ENCODE results near the gene TLN1. TPM values are rescaled to one million over a fixed set of nuclear protein-coding genes. Genes with fewer than 3 reads are reported as not detected.
A peak's percentile ranks its signal among the peaks of the same experiment; 100 is the strongest.

Gene TLN1
- total RNA-seq, 4 donors from 2014 or later = 888 to 1,583 (median 1,047) TPM

GRCh38 chr9:35680331-35681105, 51.5 kb downstream of the TLN1 start:
- ATAC-seq = peak; percentile 56
- Histone ChIP-seq H3K36me3 (peaks cover 0 to 40% of the 10 kb centered on the region in 2 donors), H3K27me3 (no peaks in the 10 kb centered on the region), H3K4me3 (no peak overlapping the region), H3K4me1 (peaks cover 0 to 69% (median 8%) of the 10 kb centered on the region in 3 donors), H3K27ac (peak overlapping the region; percentile 11 to 98 (median 90)), H3K9me3 (no peaks in the 10 kb centered on the region)
- no peak for TF ChIP-seq CTCF (IDR thresholded peaks at IDR 0.05)
- TF ChIP-seq POLR2AphosphoS5 (IDR thresholded peaks at IDR 0.05) = peak; percentile 86
- TF ChIP-seq POLR2A (IDR thresholded peaks at IDR 0.05) = peak in 1 of 2 donors; percentile 57
- 28 to 39% methylated on average over 8 to 9 of the region's 15 CpGs for WGBS, 2 donors (ENCODE audit: low coverage in 1 of 2)

DNA sequence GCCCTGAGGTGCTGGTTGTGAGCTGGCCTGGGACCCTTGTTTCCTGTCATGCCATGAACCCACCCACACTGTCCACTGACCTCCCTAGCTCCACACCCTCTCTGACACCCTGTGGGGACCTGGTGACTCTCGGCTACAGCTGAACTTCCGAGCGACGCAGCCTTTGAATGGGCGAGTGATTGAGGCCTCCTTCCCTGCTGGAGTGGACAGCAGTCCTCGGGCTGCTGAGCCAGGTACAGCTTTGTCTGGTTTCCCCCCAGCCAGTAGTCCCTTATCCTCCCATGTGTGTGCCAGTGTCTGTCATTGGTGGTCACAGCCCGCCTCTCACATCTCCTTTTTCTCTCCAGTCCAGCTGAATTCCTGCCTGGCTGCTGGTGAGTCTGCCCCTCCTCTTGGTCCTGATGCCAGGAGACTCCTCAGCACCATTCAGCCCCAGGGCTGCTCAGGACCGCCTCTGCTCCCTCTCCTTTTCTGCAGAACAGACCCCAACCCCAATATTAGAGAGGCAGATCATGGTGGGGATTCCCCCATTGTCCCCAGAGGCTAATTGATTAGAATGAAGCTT, 52.1 kb downstream of the TLN1 start:
- Histone ChIP-seq H3K27ac (peak overlapping the region; percentile 11 to 98 (median 90)), H3K36me3 (peaks cover 0 to 33% of the 10 kb centered on the region in 2 donors), H3K9me3 (no peaks in the 10 kb centered on the region), H3K4me1 (peaks cover 0 to 68% (median 8%) of the 10 kb centered on the region in 3 donors), H3K27me3 (no peaks in the 10 kb centered on the region), H3K4me3 (no peak overlapping the region)
- TF ChIP-seq POLR2AphosphoS5 (IDR thresholded peaks at IDR 0.05) (peak; percentile 85), EP300 (IDR thresholded peaks at IDR 0.05) (no peak), CTCF (IDR thresholded peaks at IDR 0.05) (no peak), POLR2A (IDR thresholded peaks at IDR 0.05) (peak in 1 of 2 donors; percentile 46)
- ATAC-seq = peak; percentile 8
- WGBS, 2 donors (ENCODE audit: low coverage in 1 of 2) = 60 to 79% methylated on average over 1 to 4 of the region's 8 CpGs

GRCh38 chr9:35679091-35679490, 52.9 kb downstream of the TLN1 start:
- Histone ChIP-seq H3K27ac (peak overlapping the region; percentile 4 to 98 (median 90)), H3K36me3 (peaks cover 0 to 26% of the 10 kb centered on the region in 2 donors), H3K27me3 (no peaks in the 10 kb centered on the region), H3K4me3 (no peak overlapping the region), H3K4me1 (peaks cover 0 to 67% (median 8%) of the 10 kb centered on the region in 3 donors), H3K9me3 (no peaks in the 10 kb centered on the region)
- 81 to 85% methylated on average over 2 to 3 of the region's 5 CpGs for WGBS, 2 donors (ENCODE audit: low coverage in 1 of 2)
- ATAC-seq = no peak
- TF ChIP-seq POLR2AphosphoS5 (IDR thresholded peaks at IDR 0.05) (no peak), POLR2A (IDR thresholded peaks at IDR 0.05) (peak in 1 of 2 donors; percentile 22), CTCF (IDR thresholded peaks at IDR 0.05) (no peak)

DNA sequence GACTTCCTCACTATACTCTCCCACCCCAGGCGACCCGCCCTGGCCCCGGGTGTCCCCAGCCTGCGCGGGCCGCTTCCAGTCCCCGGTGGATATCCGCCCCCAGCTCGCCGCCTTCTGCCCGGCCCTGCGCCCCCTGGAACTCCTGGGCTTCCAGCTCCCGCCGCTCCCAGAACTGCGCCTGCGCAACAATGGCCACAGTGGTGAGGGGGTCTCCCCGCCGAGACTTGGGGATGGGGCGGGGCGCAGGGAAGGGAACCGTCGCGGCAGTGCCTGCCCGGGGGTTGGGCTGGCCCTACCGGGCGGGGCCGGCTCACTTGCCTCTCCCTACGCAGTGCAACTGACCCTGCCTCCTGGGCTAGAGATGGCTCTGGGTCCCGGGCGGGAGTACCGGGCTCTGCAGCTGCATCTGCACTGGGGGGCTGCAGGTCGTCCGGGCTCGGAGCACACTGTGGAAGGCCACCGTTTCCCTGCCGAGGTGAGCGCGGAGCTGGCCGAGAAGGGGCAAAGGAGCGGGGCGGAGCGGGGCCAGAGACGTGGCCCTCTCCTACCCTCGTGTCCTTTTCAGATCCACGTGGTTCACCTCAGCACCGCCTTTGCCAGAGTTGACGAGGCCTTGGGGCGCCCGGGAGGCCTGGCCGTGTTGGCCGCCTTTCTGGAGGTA, 56.1 kb downstream of the TLN1 start:
- Histone ChIP-seq H3K27ac (peak overlapping the region in 1 of 4 donors; percentile 63), H3K36me3 (no peaks in the 10 kb centered on the region), H3K4me3 (peak overlapping the region; percentile 38 to 52), H3K4me1 (peaks cover 0 to 49% (median 14%) of the 10 kb centered on the region in 3 donors), H3K27me3 (no peaks in the 10 kb centered on the region), H3K9me3 (no peaks in the 10 kb centered on the region)
- WGBS, 2 donors (ENCODE audit: low coverage in 1 of 2) = 0 to 2% methylated on average over 7 of the region's 51 CpGs
- TF ChIP-seq POLR2A (IDR thresholded peaks at IDR 0.05) (no peak), CTCF (IDR thresholded peaks at IDR 0.05) (peak in 1 of 4 experiments; percentile 9)
- peak; percentile 14 for ATAC-seq

Data from gastroesophageal sphincter (tissue), 4 donors.